ENCODE data around the gene TOP2B. TPM values are rescaled to one million over a fixed set of nuclear protein-coding genes. Genes with fewer than 3 reads are reported as not detected.

The TOP2B gene
- total and polyA plus RNA-seq, 5 donors: 63.6 to 112 (median 99.9) TPM

- Histone ChIP-seq H3K4me3 (ENCODE audit: low read length) (no peak overlapping the region), H3K27ac (ENCODE audit: low read length) (no peak overlapping the region), H3K4me1 (ENCODE audit: control insufficient read depth, insufficient read depth, low read length) (no peaks in the 10 kb centered on the region), H3K27me3 (ENCODE audit: control insufficient read depth, insufficient read depth) (no peaks in the 10 kb centered on the region), H3K9me3 (ENCODE audit: control insufficient read depth, low read length) (no peaks in the 10 kb centered on the region)
- DNase-seq (no peak), ATAC-seq (no peak)
- intact Hi-C loops (cut with DNase I): no loop called here
These were observed 46.7 kb downstream of the TOP2B start for GRCh38 chr3:25618028-25618427.

DNA sequence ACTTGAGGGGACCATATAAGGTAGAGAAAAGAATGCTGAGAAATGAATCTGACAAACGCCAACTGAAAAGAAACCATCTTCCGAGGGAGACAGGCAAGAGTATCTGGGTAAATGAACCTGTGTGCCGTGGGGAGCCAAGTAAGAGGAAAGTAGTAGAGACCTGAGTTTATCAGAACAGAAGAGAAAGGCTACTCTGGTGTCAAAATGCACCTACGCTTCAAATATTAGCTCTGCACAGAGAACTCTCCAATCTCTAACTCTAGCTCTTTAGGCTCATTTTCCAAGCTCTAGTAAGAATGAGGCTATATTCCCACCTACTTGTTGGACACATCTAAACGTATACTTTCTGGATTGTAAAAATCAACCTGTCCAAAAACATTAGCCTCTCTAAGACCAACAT is 53.5 kb downstream of the TOP2B start:
- ATAC-seq (no peak), DNase-seq (no peak)
- no peaks in the 10 kb centered on the region for H3K9me3 ChIP-seq (ENCODE audit: control insufficient read depth, low read length)
- no peaks in the 10 kb centered on the region for H3K4me1 ChIP-seq (ENCODE audit: control insufficient read depth, insufficient read depth, low read length)
- no peak overlapping the region for H3K4me3 ChIP-seq (ENCODE audit: low read length)
- H3K27me3 ChIP-seq (ENCODE audit: control insufficient read depth, insufficient read depth): no peaks in the 10 kb centered on the region
- intact Hi-C loops (cut with DNase I): no loop called here
- 95% methylated on average over 5 of the region's 5 CpGs for WGBS
- no peak overlapping the region for H3K27ac ChIP-seq (ENCODE audit: low read length)

- H3K27me3 ChIP-seq (ENCODE audit: control insufficient read depth, insufficient read depth): no peaks in the 10 kb centered on the region
- ATAC-seq (no peak), DNase-seq (no peak)
- H3K4me1 ChIP-seq (ENCODE audit: control insufficient read depth, insufficient read depth, low read length): no peaks in the 10 kb centered on the region
- no peak overlapping the region for H3K4me3 ChIP-seq (ENCODE audit: low read length)
- no peaks in the 10 kb centered on the region for H3K9me3 ChIP-seq (ENCODE audit: control insufficient read depth, low read length)
- intact Hi-C loops (cut with DNase I): no loop called here
- no peak overlapping the region for H3K27ac ChIP-seq (ENCODE audit: low read length)
These were observed 53.9 kb downstream of the TOP2B start for GRCh38 chr3:25610779-25611178.

GRCh38 chr3:25610167-25610566 is 54.5 kb downstream of the TOP2B start:
- DNase-seq (no peak), ATAC-seq (no peak)
- Histone ChIP-seq H3K9me3 (ENCODE audit: control insufficient read depth, low read length) (no peaks in the 10 kb centered on the region), H3K27ac (ENCODE audit: low read length) (no peak overlapping the region), H3K27me3 (ENCODE audit: control insufficient read depth, insufficient read depth) (no peaks in the 10 kb centered on the region), H3K4me3 (ENCODE audit: low read length) (no peak overlapping the region), H3K4me1 (ENCODE audit: control insufficient read depth, insufficient read depth, low read length) (no peaks in the 10 kb centered on the region)
- intact Hi-C loops (cut with DNase I): no loop called here
- WGBS: 98% methylated on average over 1 of the region's 1 CpG

DNA sequence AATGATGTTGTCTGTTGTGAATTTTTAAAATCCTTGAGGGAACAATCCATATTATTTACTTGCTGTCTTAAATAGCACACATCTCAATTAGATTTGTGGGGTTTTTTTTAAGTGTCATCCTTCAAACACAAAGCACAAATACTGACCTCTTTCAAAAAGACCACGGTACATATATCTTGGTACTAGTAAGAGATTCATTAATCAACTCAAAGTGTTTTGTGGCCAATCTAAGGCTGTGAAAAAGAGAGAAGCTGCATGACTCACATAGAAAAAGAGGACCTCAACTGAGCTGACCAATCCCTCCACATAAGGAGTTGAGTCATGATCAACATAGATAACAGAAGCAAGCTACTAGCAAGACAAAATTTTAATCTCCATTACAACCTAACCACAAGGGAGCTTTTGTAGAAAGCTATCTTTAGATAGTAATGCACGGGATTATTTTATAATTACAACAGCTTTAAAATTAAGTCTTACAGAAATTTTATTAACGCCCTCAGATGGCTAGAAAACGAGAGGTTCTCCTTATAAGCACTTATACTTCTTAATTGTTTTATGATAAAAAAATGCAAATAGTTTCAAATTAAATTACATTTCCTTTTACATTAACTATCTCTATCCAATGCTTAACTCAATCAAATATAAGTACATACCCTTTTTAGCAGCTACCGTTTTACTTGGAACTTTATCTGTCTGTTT is 60.5 kb downstream of the TOP2B start:
- no peaks in the 10 kb centered on the region for H3K27me3 ChIP-seq (ENCODE audit: control insufficient read depth, insufficient read depth)
- no peak overlapping the region for H3K27ac ChIP-seq (ENCODE audit: low read length)
- no peak overlapping the region for H3K4me3 ChIP-seq (ENCODE audit: low read length)
- H3K9me3 ChIP-seq (ENCODE audit: control insufficient read depth, low read length): no peaks in the 10 kb centered on the region
- peaks cover 1% of the 10 kb centered on the region for H3K4me1 ChIP-seq (ENCODE audit: control insufficient read depth, insufficient read depth, low read length)
- WGBS: 43% methylated on average over 5 of the region's 5 CpGs
- no peak for DNase-seq
- intact Hi-C loops (cut with DNase I): no loop called here
- peak; percentile 68 to 80 for ATAC-seq

- WGBS: 16% methylated on average over 1 of the region's 1 CpG
- H3K9me3 ChIP-seq (ENCODE audit: control insufficient read depth, low read length): no peaks in the 10 kb centered on the region
- peak overlapping the region; percentile 15 for H3K27ac ChIP-seq (ENCODE audit: low read length)
- H3K27me3 ChIP-seq (ENCODE audit: control insufficient read depth, insufficient read depth): no peaks in the 10 kb centered on the region
- ATAC-seq: peak; percentile 86 to 87
- intact Hi-C loops (cut with DNase I): no loop called here
- peaks cover 1% of the 10 kb centered on the region for H3K4me1 ChIP-seq (ENCODE audit: control insufficient read depth, insufficient read depth, low read length)
- no peak for DNase-seq
- H3K4me3 ChIP-seq (ENCODE audit: low read length): no peak overlapping the region
These were observed 61.0 kb downstream of the TOP2B start for GRCh38 chr3:25603703-25604102.

DNA sequence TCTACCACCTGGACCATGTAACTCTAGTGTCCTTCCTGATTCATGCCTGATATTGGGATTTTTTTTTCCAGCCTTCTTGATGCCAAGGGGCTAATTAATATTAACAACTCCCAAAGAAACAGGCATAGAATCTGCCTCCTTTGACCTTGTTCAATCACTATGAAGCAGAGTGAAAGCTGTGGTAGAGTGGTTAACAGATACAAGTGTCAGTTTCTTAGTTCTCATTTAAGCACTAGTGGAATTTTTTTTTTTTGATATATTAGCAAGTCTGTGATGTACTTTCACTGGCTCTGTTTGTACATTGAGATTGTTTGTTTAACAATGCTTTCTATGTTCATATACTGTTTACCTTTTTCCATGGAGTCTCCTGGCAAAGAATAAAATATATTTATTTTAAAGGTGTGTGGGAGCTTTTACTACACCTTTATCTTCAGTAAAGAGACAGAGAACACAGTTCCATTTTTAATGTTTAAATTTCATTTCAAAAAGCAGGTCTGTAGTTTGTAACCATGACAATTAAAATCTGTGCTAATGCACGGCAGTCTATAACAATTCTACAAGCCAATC is 67.1 kb downstream of the TOP2B start:
- WGBS: 67% methylated on average over 1 of the region's 1 CpG
- intact Hi-C loops (cut with DNase I): loop anchor here (10.0 kb wide), 5 partner anchors 63 to 833 kb away; no protein-coding TSS in a partner anchor
- ATAC-seq (no peak), DNase-seq (no peak)
- H3K4me3 ChIP-seq (ENCODE audit: low read length): no peak overlapping the region
- peaks cover 4% of the 10 kb centered on the region for H3K4me1 ChIP-seq (ENCODE audit: control insufficient read depth, insufficient read depth, low read length)
- no peak overlapping the region for H3K27ac ChIP-seq (ENCODE audit: low read length)
- no peaks in the 10 kb centered on the region for H3K27me3 ChIP-seq (ENCODE audit: control insufficient read depth, insufficient read depth)
- H3K9me3 ChIP-seq (ENCODE audit: control insufficient read depth, low read length): no peaks in the 10 kb centered on the region

GRCh38 chr3:25594007-25594502 is 70.7 kb downstream of the TOP2B start:
- 3% methylated on average over 1 of the region's 1 CpG for WGBS
- intact Hi-C loops (cut with DNase I): loop anchor here (5.0 to 10.0 kb wide), 10 partner anchors 59 to 829 kb away; partner anchors contain the start of gene RARB (in 1 of the 4)
- H3K27me3 ChIP-seq (ENCODE audit: control insufficient read depth, insufficient read depth): no peaks in the 10 kb centered on the region
- no peak overlapping the region for H3K27ac ChIP-seq (ENCODE audit: low read length)
- H3K9me3 ChIP-seq (ENCODE audit: control insufficient read depth, low read length): no peaks in the 10 kb centered on the region
- DNase-seq: peak in 2 of 3 donors; percentile 35 to 70
- H3K4me3 ChIP-seq (ENCODE audit: low read length): no peak overlapping the region
- H3K4me1 ChIP-seq (ENCODE audit: control insufficient read depth, insufficient read depth, low read length): peaks cover 16% of the 10 kb centered on the region
- peak; percentile 72 to 82 for ATAC-seq

GRCh38 chr3:25593001-25593400 is 71.7 kb downstream of the TOP2B start:
- DNase-seq (no peak), ATAC-seq (no peak)
- peaks cover 16% of the 10 kb centered on the region for H3K4me1 ChIP-seq (ENCODE audit: control insufficient read depth, insufficient read depth, low read length)
- intact Hi-C loops (cut with DNase I): loop anchor here (5.0 to 10.0 kb wide), 10 partner anchors 58 to 828 kb away; partner anchors contain the start of gene RARB (in 1 of the 4)
- H3K4me3 ChIP-seq (ENCODE audit: low read length): no peak overlapping the region
- no peaks in the 10 kb centered on the region for H3K27me3 ChIP-seq (ENCODE audit: control insufficient read depth, insufficient read depth)
- no peak overlapping the region for H3K27ac ChIP-seq (ENCODE audit: low read length)
- H3K9me3 ChIP-seq (ENCODE audit: control insufficient read depth, low read length): no peaks in the 10 kb centered on the region

DNA sequence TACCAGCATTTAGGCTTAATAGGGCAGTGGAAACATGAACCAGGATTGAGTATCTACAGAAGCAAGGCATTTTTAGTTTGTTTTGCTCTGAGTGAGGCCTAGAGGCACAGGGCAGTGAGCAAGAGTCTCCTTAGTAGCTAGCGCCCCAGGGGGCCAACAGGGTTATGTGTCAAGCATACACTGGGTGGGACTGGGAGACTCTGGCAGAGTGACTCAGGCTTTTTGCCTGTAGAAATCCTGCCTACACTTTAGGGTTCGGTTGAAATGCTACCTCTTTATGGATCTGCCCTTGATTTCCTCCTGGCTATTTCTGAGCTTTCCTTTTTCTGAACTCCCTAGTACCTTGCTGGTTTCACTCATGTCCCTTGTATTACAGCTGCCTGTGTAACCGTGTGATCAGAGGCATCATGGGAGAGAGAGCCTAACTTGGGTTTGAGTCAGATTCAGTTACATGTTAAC is 72.2 kb downstream of the TOP2B start:
- H3K27ac ChIP-seq (ENCODE audit: low read length): peak overlapping the region; percentile 88

DNA sequence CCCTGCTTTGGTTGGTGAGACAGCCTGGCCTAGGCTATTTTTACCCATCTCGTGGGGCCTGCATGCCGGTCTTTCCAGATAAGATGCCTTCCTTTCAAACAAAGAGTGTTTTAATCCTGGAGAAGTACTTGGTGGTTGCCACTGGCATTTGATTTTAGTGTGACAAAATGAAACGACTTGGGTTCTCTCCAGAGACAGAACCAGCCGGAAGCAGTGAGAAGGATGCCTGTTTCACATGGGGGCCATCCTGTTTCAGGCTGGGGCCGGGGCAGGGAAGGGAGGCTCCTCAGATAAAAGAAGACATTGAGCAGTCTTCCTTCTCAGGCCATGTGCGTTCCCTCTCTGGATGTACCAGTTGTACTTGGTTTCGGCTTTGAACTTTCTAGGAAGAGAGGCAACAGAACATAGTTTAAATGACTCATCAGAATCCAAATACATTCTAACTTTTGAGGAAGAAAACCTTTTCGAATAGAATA is 74.9 kb downstream of the TOP2B start:
- peak; percentile 16 to 54 for ATAC-seq
- Histone ChIP-seq H3K27me3 (ENCODE audit: control insufficient read depth, insufficient read depth) (no peaks in the 10 kb centered on the region), H3K27ac (ENCODE audit: low read length) (peak overlapping the region; percentile 85), H3K4me3 (ENCODE audit: low read length) (no peak overlapping the region), H3K4me1 (ENCODE audit: control insufficient read depth, insufficient read depth, low read length) (peaks cover 16% of the 10 kb centered on the region), H3K9me3 (ENCODE audit: control insufficient read depth, low read length) (no peaks in the 10 kb centered on the region)
- 43% methylated on average over 8 of the region's 8 CpGs for WGBS
- DNase-seq: no peak
- intact Hi-C loops (cut with DNase I): loop anchor here (5.0 to 10.0 kb wide), 11 partner anchors 55 to 825 kb away; partner anchors contain the start of gene RARB (in 3 of the 4)

More for the DNA sequence above, 72.2 kb downstream of the TOP2B start:
- ATAC-seq (peak; percentile 76 to 85), DNase-seq (peak; percentile 79 to 85 (median 80))
- Histone ChIP-seq H3K4me3 (ENCODE audit: low read length) (no peak overlapping the region), H3K27me3 (ENCODE audit: control insufficient read depth, insufficient read depth) (no peaks in the 10 kb centered on the region), H3K4me1 (ENCODE audit: control insufficient read depth, insufficient read depth, low read length) (peaks cover 16% of the 10 kb centered on the region), H3K9me3 (ENCODE audit: control insufficient read depth, low read length) (no peaks in the 10 kb centered on the region)
- WGBS: 37% methylated on average over 3 of the region's 3 CpGs
- intact Hi-C loops (cut with DNase I): loop anchor here (5.0 to 10.0 kb wide), 10 partner anchors 58 to 828 kb away; partner anchors contain the start of gene RARB (in 1 of the 4)
